RWPE1 (cell line): Measurements from ENCODE around the gene PSMD9.

Experiments used
- CTCF ChIA-PET: fragments of 350-600 bp; sonication (Branson Sonifier 250); formaldehyde crosslinking; extraction: SDS; loops from one replicate; lab custom pipeline; 2021; lab: Yijun Ruan, JAX
- POLR2A ChIA-PET: fragments of 400-600 bp; formaldehyde crosslinking; extraction: SDS; loops from one replicate; lab custom pipeline; 2020; ENCODE audit warnings: antibody characterized with exemption; ENCODE audit not compliant: low non-redundant PET; lab: Yijun Ruan, JAX
- DNase-seq: peaks from one replicate; pipeline ENCODE4 v3.0.0; 2012; ENCODE audit warnings: low spot score
- H3K27ac ChIP-seq: fragments of 450-650 bp; 2 replicates; pipeline ENCODE4 v1.5.1; 2017
- TF ChIP-seq, protein P1 (sequence below): fragments of 450-650 bp; conservative IDR thresholded peaks from 2 replicates; pipeline ENCODE4 v1.5.1; 2017; ENCODE audit warnings: low read depth, mild to moderate bottlenecking

Gene PSMD9

DNA sequence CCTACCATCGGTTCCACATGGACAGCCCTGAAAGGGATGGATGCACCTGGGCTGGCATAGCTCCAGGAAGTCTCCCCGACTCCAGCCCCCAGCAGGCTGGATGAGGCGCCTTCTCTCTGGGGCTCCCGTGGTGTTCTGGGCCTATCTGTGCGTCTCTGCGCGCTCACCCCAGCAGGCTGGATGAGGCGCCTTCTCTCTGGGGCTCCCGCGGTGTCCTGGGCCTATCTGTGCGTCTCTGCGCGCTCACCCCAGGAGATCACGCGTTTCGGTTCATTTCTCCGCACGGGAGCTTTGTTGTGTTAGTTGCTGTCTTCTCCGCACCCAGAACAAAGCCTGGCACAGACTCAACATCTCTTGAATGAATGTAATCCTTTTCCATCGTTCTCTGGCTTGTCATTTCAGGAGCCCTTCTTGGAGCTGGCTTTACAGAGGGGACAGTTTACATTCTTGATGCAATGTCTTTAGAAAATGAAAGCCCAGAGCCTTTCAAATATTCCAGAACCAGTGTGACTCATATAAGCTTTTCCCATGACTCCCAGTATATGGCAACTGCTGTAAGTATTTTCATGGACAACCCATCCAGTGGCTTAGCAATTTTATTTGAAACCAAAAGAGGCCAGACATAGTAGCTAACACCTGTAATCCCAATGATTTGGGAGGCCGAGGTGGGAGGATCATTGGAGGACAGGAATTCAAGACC, 70.1 kb downstream of the PSMD9 start:
- TF ChIP-seq, protein P1, sequence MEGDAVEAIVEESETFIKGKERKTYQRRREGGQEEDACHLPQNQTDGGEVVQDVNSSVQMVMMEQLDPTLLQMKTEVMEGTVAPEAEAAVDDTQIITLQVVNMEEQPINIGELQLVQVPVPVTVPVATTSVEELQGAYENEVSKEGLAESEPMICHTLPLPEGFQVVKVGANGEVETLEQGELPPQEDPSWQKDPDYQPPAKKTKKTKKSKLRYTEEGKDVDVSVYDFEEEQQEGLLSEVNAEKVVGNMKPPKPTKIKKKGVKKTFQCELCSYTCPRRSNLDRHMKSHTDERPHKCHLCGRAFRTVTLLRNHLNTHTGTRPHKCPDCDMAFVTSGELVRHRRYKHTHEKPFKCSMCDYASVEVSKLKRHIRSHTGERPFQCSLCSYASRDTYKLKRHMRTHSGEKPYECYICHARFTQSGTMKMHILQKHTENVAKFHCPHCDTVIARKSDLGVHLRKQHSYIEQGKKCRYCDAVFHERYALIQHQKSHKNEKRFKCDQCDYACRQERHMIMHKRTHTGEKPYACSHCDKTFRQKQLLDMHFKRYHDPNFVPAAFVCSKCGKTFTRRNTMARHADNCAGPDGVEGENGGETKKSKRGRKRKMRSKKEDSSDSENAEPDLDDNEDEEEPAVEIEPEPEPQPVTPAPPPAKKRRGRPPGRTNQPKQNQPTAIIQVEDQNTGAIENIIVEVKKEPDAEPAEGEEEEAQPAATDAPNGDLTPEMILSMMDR: no peak
- DNase-seq: no peak
- CTCF ChIA-PET: no interaction called here
- no peak overlapping the region for H3K27ac ChIP-seq
- POLR2A ChIA-PET: interaction anchor here (0.5 kb wide), 1 partner anchor 49 kb away, joined by 3 read pairs; no protein-coding TSS in a partner anchor

DNA sequence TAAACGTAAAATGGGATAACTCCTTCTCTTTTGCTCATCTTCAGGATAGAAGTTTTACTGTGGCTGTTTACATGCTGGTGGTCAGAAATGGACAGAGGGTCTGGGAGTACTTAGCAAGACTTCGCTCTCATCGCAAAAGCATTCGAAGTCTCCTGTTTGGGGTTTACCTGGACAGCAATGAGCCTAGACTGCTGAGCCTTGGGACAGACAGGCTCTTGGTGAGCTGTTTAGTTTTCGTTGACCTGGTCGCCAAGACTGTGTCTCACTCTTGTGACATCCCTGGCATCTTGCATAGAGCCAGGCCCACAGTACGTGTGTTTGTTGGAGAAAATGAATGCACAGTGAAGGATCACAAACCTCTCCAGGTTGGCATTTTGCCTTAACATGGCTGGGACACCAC, 72.0 kb downstream of the PSMD9 start:
- H3K27ac ChIP-seq: no peak overlapping the region
- ChIA-PET CTCF (interaction anchor here (0.6 kb wide), 1 partner anchor 802 kb away, joined by 5 read pairs; no protein-coding TSS in a partner anchor), POLR2A (no interaction called here)
- TF ChIP-seq, protein P1: no peak
- DNase-seq: no peak

DNA sequence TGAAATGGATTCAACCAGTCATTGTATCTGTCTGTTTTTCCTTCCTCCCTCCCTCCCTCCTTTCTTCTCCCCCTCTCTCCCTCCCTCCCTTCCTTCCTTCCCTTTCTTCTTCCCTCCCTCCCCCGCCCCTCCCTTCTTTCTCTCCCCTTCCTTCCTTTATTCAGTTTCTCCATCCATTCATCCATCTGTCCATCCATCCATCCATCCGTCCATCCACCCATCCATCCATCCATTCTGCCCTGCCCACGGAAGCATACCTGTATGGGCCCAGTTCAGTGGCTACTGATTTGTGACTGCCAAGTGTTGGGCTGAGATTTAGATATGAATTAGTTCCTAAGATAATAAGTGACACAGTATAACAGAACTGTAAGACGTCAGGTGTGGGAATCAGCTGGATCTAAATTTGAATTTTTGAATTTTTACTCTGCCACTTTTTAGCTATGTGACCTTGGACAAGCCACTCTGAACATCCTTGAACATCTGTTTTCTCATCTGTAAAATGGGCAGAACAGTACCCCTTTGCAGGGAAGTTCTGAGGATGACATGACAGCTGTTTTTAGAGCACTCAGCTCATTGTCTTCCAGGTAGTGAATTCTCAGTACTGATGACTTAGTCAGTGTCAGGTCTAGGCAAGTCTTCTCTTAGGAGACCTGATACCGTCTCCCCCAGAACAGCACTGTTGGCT, 72.7 kb downstream of the PSMD9 start:
- H3K27ac ChIP-seq: no peak overlapping the region
- DNase-seq: no peak
- TF ChIP-seq, protein P1: no peak
- POLR2A ChIA-PET: no interaction called here
- CTCF ChIA-PET: no interaction called here

DNA sequence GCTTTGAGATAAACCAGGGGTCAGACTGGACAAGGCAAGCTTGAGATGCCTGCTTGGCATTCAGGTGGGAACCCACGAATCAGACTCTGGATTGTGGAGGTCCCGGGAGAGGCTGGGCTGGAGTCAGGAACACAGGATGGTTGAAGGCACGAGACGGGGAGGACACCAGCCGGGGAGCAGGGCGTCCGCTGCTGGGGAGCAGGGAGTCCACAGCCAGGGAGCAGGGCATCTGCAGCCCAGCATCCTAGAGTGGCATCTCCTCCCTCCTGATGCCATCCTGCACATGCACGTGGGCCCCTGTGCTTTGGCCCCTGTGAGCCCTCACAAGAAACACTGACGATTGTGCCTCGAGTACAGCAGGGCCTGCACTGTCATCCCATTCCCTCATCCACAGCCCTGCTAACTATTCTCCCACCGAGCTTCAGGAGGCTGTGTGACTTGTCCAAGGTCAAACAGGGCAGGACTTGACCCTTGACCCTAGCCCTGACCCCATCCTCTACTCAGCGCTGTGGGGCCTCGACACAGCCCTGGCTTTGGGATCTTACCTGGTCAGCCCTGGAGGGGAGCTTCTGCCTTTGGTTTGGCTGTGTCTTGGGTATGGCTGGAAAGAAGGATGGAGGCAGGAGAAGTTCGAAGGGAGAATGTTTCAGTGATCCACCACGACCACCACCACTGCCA, 74.9 kb downstream of the PSMD9 start:
- ChIA-PET CTCF (no interaction called here), POLR2A (no interaction called here)
- peak overlapping the region; percentile 42; the same call in 1 of the 2 replicates for H3K27ac ChIP-seq
- TF ChIP-seq, protein P1: no peak
- no peak for DNase-seq

DNA sequence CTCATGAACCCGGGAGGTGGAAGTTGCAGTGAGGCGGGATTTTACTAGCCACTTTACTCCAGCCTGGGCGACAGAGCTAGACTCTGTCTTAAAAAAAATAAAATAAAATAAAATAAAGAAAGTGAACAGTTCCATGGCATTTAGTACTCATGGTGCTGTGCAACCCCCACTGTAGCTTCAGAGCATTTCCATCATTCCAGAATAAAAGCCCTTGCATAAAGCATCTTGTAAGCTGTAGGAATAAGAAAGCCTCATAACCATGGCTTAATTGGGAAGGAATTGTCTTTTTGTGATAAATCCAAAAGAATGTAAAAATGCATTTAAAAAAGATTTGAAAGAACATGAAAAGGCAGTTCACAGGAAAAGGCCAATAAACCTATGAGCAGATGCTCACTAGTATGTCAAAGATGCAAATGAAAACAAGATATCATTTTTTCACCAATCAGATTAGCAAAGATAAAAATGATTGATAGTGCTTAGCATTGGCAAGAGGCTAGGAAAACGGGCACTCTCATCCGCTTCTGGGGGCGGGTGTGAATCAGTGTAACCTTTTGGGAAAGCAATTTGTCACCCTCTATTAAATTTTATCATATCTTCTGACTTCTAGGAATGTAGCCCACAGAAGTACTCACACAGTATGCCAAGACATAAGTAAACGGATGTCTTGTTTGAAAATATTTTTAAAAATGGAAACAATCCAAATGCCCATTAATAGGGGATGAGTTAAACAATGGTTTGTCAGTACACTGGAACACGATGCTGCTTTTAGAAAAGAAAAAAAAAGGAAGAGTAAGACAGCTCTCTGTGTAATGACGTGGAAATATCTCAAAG, 76.4 kb downstream of the PSMD9 start:
- DNase-seq: peak; percentile 50
- TF ChIP-seq, protein P1: no peak
- peak overlapping the region; percentile 64 for H3K27ac ChIP-seq
- CTCF ChIA-PET: no interaction called here
- POLR2A ChIA-PET: no interaction called here
